Measurements from ENCODE around the gene HOXA3.

Gene HOXA3

GRCh38 chr7:27114881-27115220 is 37.5 kb downstream of the HOXA3 start:
- DNase-seq (ENCODE audit: low spot score), result no peak
- in situ Hi-C loops (cut with MboI; ENCODE audit: low pct_unique_long_range_greater_than_20kb, low sequenced_read_pairs, unreplicated experiment), result no loop called here
- no peak for TF ChIP-seq CTCF (IDR thresholded peaks at IDR 0.05; ENCODE audit: extremely low read depth, insufficient read depth, missing control alignments)

GRCh38 chr7:27113991-27114769 is 38.2 kb downstream of the HOXA3 start:
- no peak for DNase-seq (ENCODE audit: low spot score)
- no peak for TF ChIP-seq CTCF (IDR thresholded peaks at IDR 0.05; ENCODE audit: extremely low read depth, insufficient read depth, missing control alignments)
- in situ Hi-C loops (cut with MboI; ENCODE audit: low pct_unique_long_range_greater_than_20kb, low sequenced_read_pairs, unreplicated experiment), result no loop called here

GRCh38 chr7:27112955-27113949 is 39.1 kb downstream of the HOXA3 start:
- in situ Hi-C loops (cut with MboI; ENCODE audit: low pct_unique_long_range_greater_than_20kb, low sequenced_read_pairs, unreplicated experiment), result no loop called here
- DNase-seq (ENCODE audit: low spot score), result no peak
- no peak for TF ChIP-seq CTCF (IDR thresholded peaks at IDR 0.05; ENCODE audit: extremely low read depth, insufficient read depth, missing control alignments)

- in situ Hi-C loops (cut with MboI; ENCODE audit: low pct_unique_long_range_greater_than_20kb, low sequenced_read_pairs, unreplicated experiment), result no loop called here
- TF ChIP-seq CTCF (IDR thresholded peaks at IDR 0.05; ENCODE audit: extremely low read depth, insufficient read depth, missing control alignments), result no peak
- no peak for DNase-seq (ENCODE audit: low spot score)
Observed at GRCh38 chr7:27112361-27112760, 40.0 kb downstream of the HOXA3 start.

GRCh38 chr7:27111751-27112277 is 40.6 kb downstream of the HOXA3 start:
- DNase-seq (ENCODE audit: low spot score), result no peak
- TF ChIP-seq CTCF (IDR thresholded peaks at IDR 0.05; ENCODE audit: extremely low read depth, insufficient read depth, missing control alignments), result no peak
- in situ Hi-C loops (cut with MboI; ENCODE audit: low pct_unique_long_range_greater_than_20kb, low sequenced_read_pairs, unreplicated experiment), result no loop called here

GRCh38 chr7:27111042-27111750 is 41.2 kb downstream of the HOXA3 start:
- in situ Hi-C loops (cut with MboI; ENCODE audit: low pct_unique_long_range_greater_than_20kb, low sequenced_read_pairs, unreplicated experiment), result no loop called here

More at GRCh38 chr7:27111042-27111750, 41.2 kb downstream of the HOXA3 start:
- TF ChIP-seq CTCF (IDR thresholded peaks at IDR 0.05; ENCODE audit: extremely low read depth, insufficient read depth, missing control alignments), result no peak
- DNase-seq (ENCODE audit: low spot score), result no peak
